Activated naive CD4-positive, alpha-beta T cell treated with anti-CD3 and anti-CD28 coated beads, Interleukin-2, amount 50 U/mL, for 16 hours (primary cell): ENCODE data around the gene SORCS2.

Experiments used
- DNase-seq: peaks from one replicate; pipeline ENCODE4 v3.0.0-alpha.2; 2020

SORCS2 gene

DNA sequence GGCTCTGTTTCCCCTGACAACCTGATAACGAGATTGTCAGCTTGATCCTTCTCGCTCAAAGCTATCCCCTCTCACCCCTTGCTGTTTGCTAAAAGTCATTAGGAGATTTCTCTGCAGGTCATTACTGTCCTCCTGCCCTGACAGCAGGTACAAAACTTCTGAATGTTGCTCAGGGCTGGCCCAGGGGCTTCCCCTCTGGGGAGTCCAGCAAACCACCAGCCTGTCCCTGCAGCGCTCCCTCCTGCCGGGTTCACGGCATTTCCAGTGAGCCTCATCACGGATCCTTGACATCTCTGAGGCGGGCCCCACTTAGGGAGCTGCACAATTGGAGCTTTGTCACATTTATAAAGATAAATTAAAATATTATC, 5.2 kb upstream of the SORCS2 start:
- no peak for DNase-seq

GRCh38 chr4:7187691-7188090, 4.6 kb upstream of the SORCS2 start:
- DNase-seq, result no peak

GRCh38 chr4:7189066-7189465, 3.3 kb upstream of the SORCS2 start:
- DNase-seq, result no peak

DNA sequence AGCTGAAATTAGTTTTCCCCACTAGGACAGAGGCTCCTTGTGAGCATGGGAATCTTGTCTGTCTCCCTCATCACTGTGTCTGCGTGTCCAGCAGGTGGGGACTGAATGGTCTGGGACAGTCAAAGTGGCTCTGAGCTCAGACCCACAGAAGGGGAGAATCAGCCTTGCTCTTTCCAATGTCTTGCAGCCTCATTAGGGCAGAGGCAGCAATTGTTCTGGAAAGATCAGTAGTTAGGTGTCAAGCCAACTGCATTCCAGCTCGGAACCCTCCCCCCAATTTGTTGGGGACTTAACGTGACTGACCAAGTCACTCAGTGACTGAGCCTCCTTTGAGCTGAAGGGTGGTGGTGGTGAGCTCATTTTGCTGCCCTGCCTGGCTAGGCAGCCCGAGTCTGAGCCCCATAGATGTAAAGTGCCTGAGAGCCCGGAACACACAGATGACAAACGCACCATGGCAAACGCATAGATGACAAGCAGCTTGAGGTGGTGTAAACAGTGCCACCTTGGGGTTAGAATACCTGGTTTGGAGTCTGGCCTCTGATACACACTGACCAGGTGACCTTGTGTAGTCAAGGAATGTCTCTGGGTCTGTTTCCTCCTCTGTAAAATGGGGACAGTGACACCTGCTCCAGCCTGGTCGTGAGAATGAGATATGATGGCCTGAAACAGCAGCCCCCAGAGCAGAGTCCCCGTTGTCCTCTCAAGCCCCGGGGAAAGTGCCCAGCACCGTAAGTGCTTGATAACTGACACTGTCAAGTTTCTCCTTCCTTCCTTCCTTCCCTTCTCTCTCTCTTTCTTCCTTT, 2.7 kb upstream of the SORCS2 start:
- DNase-seq, result no peak

- DNase-seq, result no peak
Measured at GRCh38 chr4:7190278-7190594, 2.1 kb upstream of the SORCS2 start.

DNA sequence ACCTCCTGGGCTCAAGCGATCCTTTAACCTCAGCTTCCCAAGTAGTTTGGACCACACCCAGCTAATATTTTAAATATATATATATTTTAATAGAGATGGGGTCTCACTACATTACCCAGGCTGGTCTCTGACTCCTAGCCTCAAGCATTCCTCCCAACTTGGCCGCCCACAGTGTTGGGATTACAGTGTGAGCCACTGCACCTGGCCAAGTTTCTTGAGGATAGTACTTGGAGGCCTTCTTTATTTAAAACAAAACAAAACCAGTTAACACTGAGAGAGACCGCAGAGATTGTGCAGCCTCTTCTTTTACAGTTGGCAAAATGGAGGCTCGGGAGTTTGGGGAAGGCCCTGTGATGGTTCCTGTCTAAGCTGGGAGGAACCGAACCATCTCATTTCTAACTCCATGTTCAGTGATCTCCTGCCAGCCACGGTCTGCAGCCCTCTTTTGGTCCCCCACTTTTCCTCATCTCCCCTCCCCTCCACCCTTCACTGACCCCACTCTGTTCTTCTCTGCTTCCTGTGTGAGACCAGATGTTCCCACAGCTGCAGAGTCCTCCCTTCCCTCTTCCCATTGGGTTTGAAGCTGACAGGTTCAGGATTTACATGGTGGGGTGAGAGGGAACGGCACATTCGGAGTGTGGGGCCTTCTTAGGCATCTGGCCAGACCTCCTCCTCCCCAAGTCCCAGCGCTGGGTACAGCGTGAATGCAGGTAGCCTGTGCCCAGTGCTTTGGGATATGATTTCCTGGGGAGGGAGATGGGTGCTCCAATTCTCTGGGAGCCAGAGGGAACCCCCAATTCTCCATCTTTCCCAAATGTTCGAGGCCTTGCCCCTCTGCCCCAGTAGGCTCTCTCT, 1.4 kb upstream of the SORCS2 start:
- no peak for DNase-seq

DNA sequence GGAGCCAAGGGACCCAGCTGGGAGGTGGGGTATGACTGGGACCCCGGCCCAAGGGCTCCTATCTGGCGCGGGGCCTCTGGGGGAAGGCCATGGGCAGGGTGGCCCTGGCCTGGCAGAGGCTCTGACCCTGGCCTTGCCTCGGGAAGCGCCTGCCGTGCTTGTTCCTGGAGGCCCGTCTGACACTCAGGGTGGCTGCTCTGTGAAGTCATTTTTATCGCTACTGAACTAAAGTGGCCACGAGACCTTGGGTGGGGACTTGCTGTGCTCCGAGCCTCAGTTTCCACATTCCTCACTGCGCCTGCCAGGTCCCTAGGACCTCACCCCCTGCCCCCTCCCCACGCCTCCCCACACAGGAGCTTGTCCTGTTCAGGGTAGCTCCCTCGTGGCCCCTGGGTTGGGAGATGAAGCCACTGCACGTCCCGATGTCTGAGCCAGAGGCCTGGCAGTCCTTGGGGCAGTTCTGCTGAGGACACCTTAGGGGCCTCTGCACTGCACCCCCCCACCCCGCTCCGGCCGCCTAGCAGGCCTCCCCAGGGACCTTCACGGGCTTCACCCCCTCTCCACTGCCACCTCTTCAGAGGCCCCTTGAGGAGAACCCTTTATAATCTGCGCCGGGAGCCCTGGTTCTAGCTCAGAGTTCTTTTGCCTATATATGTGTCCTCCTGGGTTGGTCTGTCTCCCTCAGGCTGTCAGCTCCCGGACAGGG, 639 bp upstream of the SORCS2 start:
- no peak for DNase-seq

DNA sequence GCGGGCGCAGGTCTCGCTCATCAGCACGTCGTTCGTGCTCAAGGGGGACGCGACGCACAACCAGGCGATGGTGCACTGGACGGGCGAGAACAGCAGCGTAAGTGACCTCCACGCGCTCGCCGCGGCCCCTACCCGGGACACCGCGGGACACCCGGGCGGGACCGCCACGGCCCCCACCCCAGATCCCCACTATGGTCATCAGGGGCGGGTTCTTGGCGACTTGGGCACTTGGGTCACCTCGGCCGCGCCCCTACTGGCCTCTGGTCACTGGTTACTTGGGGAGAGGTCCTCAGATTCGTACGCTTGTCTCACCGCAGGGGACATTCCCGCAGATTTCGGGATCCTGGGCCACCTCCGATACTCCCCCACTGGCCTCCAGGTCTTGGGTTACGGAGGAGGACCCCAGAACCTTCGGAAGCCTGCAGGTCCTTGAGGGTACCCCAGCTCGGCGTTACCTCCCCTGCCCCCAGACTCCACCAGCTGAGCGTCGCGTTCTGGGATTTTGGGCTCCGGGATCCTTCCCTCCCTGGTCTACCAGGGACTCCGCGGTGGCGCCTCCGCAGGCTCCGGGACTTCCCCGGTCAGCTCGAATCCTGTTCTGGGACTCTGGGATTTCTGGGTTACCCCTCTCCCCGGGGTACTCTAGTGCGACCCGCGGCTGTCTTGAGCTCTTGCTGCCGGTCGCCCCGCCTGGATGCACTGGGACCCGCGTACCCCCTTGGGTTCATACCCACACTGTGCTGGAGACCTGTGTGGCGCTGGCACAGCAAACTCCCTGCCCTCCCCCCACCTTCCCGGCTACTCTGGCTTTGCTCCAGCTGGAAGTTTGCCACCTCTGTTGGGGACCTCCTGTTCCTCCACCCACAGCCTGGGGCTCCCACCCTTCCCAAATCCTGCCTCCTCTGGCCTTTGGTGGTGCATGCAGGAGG, 956 bp downstream of the SORCS2 start:
- no peak for DNase-seq

DNA sequence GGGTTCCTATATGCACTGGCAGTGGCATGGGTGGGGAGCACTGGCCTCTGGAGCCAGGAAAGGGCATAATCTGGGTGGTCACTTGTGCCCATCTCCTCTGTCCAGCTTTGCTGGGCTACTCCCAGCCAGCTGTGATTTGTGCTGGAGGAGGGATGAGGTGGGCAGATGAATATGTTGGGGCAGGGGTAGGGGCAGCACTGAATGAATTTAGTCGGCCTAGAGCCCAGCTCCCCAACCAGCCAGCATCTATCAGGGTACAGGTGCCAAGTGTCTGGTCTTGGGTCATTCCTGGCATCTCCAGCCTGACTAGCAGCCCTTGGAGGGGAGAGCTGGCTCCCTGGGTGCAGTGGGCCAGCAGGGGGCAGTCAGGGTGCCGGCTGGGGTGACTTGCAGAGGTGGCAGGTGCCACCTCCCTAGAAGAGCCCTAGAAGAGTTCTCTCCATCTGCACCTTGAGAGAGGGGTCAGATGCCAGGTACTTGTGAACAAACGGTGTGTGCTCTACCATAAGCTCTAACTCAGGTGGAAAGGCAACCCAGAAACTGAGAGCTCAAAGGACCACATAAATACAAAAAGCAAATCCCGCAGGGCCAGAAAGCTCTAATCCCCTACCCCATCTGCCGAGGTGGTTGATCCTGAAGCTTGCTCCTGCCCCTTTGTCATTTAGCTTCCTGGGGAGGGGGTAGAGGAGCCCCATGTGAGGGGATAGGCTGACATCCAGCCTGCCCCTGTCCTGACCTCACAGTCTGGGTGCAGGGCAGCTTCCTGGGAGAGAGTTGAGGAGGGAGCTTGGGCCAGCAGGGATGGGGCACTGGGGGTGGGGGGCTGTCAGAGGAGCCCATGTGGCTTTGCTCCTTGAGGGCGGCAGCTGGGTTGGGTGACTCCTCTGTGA, 2.2 kb downstream of the SORCS2 start:
- no peak for DNase-seq

DNA sequence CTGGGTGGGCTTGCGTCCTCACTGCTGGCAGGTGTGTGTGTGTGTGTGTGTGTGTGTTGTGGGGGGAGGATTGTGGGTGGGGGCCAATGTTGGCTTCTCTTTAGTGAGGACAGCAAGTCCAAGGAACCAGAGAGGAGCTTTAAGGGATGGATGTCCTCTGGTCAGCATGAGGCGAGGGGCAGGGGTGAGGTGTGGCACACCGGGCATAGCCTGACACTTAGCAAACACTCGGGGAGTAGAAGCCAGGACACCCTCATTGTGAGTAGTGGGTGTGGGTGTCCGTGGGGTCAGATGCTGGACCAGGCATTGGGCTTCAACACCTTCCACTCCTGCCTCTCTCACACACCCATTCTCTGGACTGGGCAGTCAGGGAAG, 2.8 kb downstream of the SORCS2 start:
- no peak for DNase-seq

DNA sequence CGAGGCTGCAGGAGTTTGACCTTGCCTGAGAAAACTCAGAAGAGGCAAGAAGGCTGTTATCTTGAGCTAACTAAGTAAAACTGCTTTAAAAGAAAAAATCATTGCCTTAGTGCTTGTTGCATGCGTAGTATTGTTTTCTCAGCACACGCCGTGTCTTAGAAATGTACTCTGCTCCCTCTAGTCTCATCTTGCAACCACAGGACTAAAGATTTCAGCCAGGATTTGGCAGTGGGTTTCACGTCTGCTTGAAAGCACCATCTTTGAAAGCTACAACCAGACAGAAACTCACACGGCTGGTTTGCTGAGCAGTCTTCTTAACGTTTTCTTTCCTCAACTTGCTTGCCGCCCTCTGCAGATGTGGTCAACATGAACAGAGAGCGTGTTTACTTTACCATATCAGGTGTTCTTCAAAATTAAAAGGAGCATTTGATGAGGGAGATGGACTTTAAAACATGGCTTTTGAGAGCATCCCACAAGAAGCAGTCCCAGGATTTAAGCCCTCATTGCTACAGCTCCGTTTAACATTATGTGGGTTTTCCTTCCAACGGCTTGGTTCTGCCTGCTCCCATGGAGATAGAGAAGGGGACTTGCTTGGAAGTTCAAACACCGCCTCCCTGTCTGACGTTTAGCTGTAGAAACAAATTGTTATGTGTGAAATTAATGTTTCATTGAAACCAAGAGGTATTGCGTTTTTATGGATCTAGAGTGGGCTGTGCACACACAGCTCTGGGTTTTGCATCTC, 3.4 kb downstream of the SORCS2 start:
- no peak for DNase-seq

DNA sequence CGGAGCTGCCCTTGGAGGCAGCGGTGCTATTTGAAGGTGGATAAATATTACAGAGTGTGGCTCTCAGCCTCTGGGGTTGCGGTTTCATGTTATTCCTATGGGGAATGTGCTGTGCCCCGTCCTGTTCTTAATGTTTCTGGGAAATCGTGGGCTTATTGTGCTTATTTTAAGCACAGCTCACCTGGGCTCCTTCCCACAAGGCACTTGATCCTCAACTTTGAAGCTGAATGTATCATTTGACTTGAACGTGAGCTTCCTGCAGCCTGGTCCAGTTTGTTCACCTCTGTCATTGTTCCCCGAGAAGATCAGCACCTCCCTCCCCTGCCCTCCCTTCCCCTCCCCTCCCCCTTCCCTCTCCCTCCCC, 3.9 kb downstream of the SORCS2 start:
- no peak for DNase-seq

- no peak for DNase-seq
Measured at GRCh38 chr4:7196736-7197135, 4.4 kb downstream of the SORCS2 start.

DNA sequence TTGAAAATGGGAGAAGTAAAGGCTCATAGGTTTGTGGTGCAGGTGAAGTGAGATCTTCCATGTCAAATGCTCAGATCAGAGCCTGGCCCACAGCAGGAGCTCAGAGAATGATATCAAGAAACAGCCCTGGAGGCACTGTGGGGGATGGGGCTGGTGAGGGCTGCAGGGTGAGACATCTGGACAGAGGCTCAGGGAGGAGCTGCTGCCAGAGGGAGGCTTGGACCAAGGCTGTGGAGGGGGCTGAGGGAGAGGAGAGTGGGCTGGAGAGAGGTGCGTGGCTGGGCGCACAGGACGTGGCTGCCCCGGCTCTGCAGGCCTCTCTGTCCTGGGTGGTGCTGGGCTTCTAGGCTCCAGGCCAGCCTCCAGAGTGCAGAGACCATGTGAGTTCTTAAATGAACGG, 5.6 kb downstream of the SORCS2 start:
- no peak for DNase-seq

DNA sequence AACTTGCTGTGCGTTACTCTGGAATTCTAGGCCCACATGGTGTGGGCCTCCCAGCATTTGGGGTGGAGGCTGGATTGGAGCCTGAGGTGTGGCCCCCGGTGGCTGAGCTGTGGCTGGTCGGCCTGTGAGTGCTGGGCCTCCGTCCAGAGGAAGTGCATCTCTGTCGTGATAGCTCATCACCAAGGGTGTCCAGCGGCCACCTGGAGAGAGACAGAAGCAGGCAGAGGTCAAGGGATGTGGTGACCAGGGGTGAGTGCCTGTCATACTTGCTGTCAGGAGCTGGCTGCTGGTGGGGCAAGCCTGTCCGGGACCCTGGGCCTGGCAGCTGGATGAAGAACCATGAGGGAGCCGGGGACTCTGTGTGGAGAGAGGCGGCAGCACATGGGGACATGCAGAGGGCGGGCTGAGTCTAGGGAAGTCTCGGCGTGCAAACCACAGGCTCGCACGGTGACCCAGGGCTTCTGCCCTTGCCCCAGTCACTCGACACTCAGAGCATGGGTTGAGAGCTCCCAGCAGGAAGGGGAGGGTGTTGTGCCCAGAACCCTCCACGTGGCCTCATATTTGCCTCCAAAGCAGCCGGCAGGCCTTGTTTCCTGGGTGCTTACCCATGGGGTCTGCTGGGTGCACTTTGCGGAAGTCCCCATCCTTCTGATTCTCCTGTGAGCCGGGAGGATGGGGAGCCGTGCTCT, 6.2 kb downstream of the SORCS2 start:
- no peak for DNase-seq

DNA sequence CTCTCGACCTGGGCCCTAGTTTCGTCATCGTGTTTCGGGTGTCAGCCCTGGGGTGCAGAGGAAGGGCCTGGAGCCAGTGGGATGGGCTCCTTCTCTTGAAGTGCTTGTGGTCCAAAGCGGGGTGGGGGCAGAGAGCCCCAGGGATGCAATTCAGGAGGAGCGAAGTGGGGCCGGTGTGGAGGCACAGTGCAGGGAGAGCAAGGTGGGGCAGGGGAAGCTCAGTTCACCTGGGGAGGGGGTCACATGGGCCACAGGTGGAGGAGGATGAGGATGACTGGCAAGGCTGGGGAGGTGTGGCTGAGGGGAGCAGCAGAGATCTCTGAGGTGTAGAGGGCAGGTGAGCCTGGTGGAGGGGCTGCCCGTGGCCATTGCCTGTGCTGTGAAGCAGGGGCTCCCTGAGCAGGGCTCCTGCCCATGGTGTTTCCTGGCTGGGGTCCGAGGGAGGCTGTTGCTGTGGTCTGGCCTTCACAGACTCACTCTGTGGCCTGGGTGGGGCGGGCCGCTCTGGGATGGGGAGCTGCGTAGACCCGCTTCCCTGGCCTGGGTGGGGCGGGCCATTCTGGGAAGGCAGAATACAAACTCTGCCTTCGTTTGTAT, 6.9 kb downstream of the SORCS2 start:
- no peak for DNase-seq

GRCh38 chr4:7199771-7200441, 7.6 kb downstream of the SORCS2 start:
- no peak for DNase-seq

DNA sequence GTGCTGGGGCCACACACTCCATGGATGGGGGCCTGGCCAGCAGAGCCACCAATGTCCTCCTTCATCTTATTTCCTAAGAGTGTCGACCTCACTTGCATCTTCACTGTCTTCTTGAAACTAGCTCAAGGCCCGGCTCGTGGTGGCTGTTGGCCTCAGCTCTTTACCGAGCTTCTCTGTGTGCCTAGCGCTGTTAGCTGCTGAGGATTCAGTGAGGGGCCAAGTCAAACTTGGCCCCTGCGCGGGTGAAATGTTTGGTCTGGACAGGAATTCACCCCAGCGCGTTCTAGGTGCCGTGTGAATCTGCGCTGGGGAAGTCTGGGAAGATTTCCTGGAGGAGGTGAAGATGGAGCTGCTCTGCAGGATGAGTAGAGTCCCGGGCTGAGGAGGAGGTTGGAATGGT, 8.5 kb downstream of the SORCS2 start:
- DNase-seq, result no peak
